Esophagus squamous epithelium (tissue), 5 donors: Measurements from ENCODE around the gene MTHFR. TPM values are rescaled to one million over a fixed set of nuclear protein-coding genes. Genes with fewer than 3 reads are reported as not detected.
A peak's percentile ranks its signal among the peaks of the same experiment; 100 is the strongest.

ENCODE experiments used
- DNase-seq: peaks from one replicate; lab custom pipeline; 2025; lab: John Stamatoyannopoulos, UW
- H3K27ac ChIP-seq, 4 donors: fragments of 200-600 bp; sonication (generic); one replicate each; pipeline ENCODE4 v1.5.1; 2016 to 2019; ENCODE audit warnings: mild to moderate bottlenecking in 1 of 4
- H3K27me3 ChIP-seq, 4 donors: fragments of 200-600 bp; sonication (generic); 1 replicate in 3 of 4; 2 replicates in 1 of 4; pipeline versions ENCODE4 v1.5.1 to v1.6.0; 2017 to 2021; ENCODE audit warnings: antibody characterized with exemption in 1 of 4
- H3K36me3 ChIP-seq, 3 donors: fragments of 200-600 bp; sonication (generic); one replicate each; pipeline ENCODE4 v1.5.1; 2016 to 2019
- H3K4me1 ChIP-seq, 3 donors: fragments of 200-600 bp; sonication (generic); one replicate each; pipeline ENCODE4 v1.5.1; 2017 to 2019
- H3K4me3 ChIP-seq, 4 donors: fragments of 200-600 bp; sonication (generic); 1 replicate in 3 of 4; 2 replicates in 1 of 4; pipeline ENCODE4 v1.5.1; 2016 to 2019; ENCODE audit warnings: mild to moderate bottlenecking in 2 of 4, moderate library complexity in 1 of 4
- H3K9me3 ChIP-seq, 3 donors: fragments of 200-600 bp; sonication (generic); one replicate each; pipeline ENCODE4 v1.5.1; 2016 to 2019
- CTCF ChIP-seq, 6 experiments: fragments of 450-650 bp in 4 of 6; fragments of 200-600 bp in 2 of 6; sonication (generic) in 2 of 6; IDR thresholded peaks; one replicate each; pipeline ENCODE4 v1.5.1; 2016 to 2019; ENCODE audit warnings: antibody characterized with exemption in 6 of 6, mild to moderate bottlenecking in 4 of 6, moderate library complexity in 4 of 6
- POLR2A ChIP-seq, 4 donors: fragments of 450-650 bp; IDR thresholded peaks; one replicate each; pipeline ENCODE4 v1.6.1; 2017; ENCODE audit warnings: antibody characterized with exemption in 4 of 4, mild to moderate bottlenecking in 4 of 4, moderate library complexity in 3 of 4
- WGBS, 2 donors: methylation state at CpG; one replicate each; pipeline ENCODE4 v1.1.5; 2018; 5-methylcytosine and 5-hydroxymethylcytosine counted together
- intact Hi-C: fragments of 100-400 bp; cut with DNase I; formaldehyde crosslinking; loops from one replicate; pipeline ENCODE4 v1.15.0; 2022
- total RNA-seq, 4 donors: library from RNA; depleted of rRNA; stranded (reverse); fragments of >200 nt; gene quantifications; one replicate each; pipeline ENCODE4 v1.1.0, GENCODE V29; 2016
- donor health status: DM: yes; HTN: yes; CAD: no.

The MTHFR gene
- total RNA-seq, 4 donors from 2014 or later, result 15.6 to 30.1 (median 25.4) TPM

GRCh38 chr1:11796036-11796828 lies 9.5 kb downstream of the MTHFR start:
- peak overlapping the region in 3 of 4 donors; percentile 5 to 44 (median 34) for H3K27ac ChIP-seq
- peaks cover 5 to 46% (median 19%) of the 10 kb centered on the region in 3 donors for H3K4me1 ChIP-seq
- no peak for DNase-seq
- no peaks in the 10 kb centered on the region for H3K9me3 ChIP-seq
- intact Hi-C loops, result no loop called here
- TF ChIP-seq CTCF (IDR thresholded peaks at IDR 0.05), result no peak
- TF ChIP-seq POLR2A (IDR thresholded peaks at IDR 0.05), result no peak
- peaks cover 37 to 85% (median 38%) of the 10 kb centered on the region in 3 donors for H3K36me3 ChIP-seq
- no peaks in the 10 kb centered on the region for H3K27me3 ChIP-seq
- 74 to 78% methylated on average over 13 to 14 of the region's 15 CpGs for WGBS, 2 donors
- H3K4me3 ChIP-seq, result no peak overlapping the region

DNA sequence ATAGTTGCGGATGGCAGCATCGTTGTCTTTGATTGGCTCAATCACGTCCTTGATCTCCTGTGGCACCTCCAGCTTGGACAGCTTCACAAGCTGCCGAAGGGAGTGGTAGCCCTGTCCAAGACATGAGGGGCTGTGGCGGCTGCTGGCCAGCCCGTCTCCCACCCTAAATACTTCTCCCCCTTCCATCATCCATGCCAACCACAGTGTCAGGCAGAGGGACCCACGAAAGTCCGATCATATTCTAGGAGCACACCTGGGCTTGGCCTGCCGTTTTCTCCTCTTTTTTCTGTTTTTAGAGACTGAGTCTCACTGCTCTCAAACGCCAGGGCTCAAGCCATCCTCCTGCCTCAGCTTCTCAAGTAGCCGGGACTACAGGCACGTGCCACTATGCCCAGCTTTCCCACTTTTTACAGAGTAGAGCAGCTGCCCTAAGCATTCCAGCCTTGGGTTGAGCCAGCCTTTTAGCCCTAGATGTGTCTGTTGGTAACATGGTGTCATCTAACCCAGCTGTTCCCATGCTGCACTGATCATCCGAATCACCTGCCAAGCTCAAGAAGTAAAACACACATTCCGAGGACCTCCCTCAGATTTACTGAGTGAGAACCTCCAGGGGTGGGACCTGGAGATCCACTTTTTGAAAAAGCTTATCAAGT lies 10.4 kb downstream of the MTHFR start:
- H3K27me3 ChIP-seq, result no peaks in the 10 kb centered on the region
- H3K27ac ChIP-seq, result no peak overlapping the region
- H3K4me1 ChIP-seq, result peaks cover 13 to 46% (median 28%) of the 10 kb centered on the region in 3 donors
- WGBS, 2 donors, result 80 to 83% methylated on average over 11 to 14 of the region's 14 CpGs
- no peaks in the 10 kb centered on the region for H3K9me3 ChIP-seq
- intact Hi-C loops, result no loop called here
- H3K36me3 ChIP-seq, result peaks cover 29 to 76% (median 36%) of the 10 kb centered on the region in 3 donors
- TF ChIP-seq POLR2A (IDR thresholded peaks at IDR 0.05) (no peak), CTCF (IDR thresholded peaks at IDR 0.05) (no peak)
- DNase-seq, result no peak
- H3K4me3 ChIP-seq, result no peak overlapping the region

DNA sequence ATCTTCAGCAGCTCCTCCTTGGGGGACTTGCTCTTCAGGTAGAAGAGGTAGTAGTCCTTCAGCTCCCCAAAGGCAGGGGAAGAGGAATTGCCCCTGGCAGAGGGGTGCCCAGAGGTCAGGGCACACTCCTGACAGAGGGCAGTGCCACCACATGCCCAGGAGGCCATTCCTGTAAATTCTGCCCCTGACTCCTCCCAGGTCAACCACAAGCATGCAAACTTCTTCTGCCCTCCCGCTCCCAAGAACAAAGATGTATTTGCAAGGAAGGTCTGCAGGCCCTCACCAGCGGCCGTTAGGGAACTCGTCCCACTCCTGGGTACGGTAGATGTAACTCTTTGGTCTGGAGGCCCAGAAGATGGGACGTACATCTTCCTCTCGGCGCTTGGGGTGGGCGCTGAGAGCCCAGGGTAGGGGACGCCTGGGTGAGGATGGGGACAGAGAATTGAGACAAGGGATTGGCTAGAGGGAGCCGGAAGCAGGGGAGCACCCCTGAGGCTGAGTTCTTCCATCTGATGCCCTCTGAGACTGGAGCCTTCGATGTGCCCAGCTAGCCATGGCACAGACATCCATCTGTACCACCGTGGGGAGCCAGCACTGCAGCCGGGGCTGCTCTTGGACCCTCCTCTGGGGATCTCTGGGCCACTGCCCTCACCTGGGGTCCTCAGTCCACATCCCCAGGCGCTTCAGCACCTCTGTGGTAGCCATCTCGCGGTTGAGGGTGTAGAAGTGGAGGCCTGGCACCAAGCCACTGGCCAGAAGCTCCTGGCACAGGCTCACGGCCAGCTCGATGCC lies 11.1 kb downstream of the MTHFR start:
- no peaks in the 10 kb centered on the region for H3K9me3 ChIP-seq
- no peak for DNase-seq
- H3K36me3 ChIP-seq, result peaks cover 25 to 75% (median 29%) of the 10 kb centered on the region in 3 donors
- intact Hi-C loops, result no loop called here
- peak overlapping the region in 2 of 4 donors; percentile 17 to 49 for H3K27ac ChIP-seq
- 83 to 90% methylated on average over 6 to 9 of the region's 19 CpGs for WGBS, 2 donors
- H3K27me3 ChIP-seq, result no peaks in the 10 kb centered on the region
- TF ChIP-seq CTCF (IDR thresholded peaks at IDR 0.05), result no peak
- TF ChIP-seq POLR2A (IDR thresholded peaks at IDR 0.05), result no peak
- no peak overlapping the region for H3K4me3 ChIP-seq
- peaks cover 20 to 51% (median 35%) of the 10 kb centered on the region in 3 donors for H3K4me1 ChIP-seq

DNA sequence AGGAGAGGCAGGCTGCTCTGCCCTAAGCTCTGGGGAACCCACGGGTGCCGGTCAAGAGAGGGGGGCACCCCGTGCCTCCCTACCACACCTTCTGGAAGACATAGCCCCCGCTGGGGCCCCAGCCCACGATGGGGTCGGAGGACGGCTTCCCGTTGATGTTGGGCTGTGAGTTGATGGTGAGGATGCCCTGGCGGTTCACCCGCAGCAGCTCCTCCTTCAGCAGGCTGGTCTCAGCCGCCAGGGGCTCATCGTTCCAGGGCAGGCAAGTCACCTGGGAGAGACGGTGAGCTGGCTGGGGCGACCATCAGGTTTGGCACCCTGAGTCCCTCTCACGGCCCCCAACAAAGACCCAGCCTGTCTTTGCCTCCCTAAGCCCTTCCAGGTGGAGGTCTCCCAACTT lies 11.9 kb downstream of the MTHFR start:
- Histone ChIP-seq H3K4me1 (peaks cover 27 to 59% (median 43%) of the 10 kb centered on the region in 3 donors), H3K36me3 (peaks cover 25 to 66% (median 28%) of the 10 kb centered on the region in 3 donors), H3K9me3 (no peaks in the 10 kb centered on the region), H3K27ac (peak overlapping the region in 2 of 4 donors; percentile 17 to 49), H3K27me3 (no peaks in the 10 kb centered on the region), H3K4me3 (no peak overlapping the region)
- WGBS, 2 donors, result 93 to 100% methylated on average over 2 to 13 of the region's 15 CpGs
- intact Hi-C loops, result no loop called here
- TF ChIP-seq POLR2A (IDR thresholded peaks at IDR 0.05) (no peak), CTCF (IDR thresholded peaks at IDR 0.05) (no peak)
- no peak for DNase-seq
